A673 (cell line): ENCODE data around the gene DAB1.

Experiments used
- CTCF ChIP-seq: fragments of 300-800, 200-600 bp; sonication (generic); conservative IDR thresholded peaks from 2 replicates; pipeline ENCODE4 v1.5.1; 2017; ENCODE audit warnings: low read depth, mild to moderate bottlenecking, antibody characterized with exemption, low read length, moderate library complexity, mixed read lengths
- EZH2 ChIP-seq: fragments of 200-600 bp; sonication (generic); IDR thresholded peaks from 2 replicates; pipeline ENCODE4 v1.6.1; 2017; ENCODE audit warnings: borderline replicate concordance, low read depth, mild to moderate bottlenecking, mixed read lengths, antibody characterized with exemption, low read length; ENCODE audit not compliant: poor library complexity, severe bottlenecking

GRCh38 chr1:57133686-57134085 is 290.2 kb downstream of the DAB1 start:
- TF ChIP-seq CTCF (no peak), EZH2 (no peak)
